H1 (cell line): Measurements from ENCODE around the gene TMEM179B. TPM values are rescaled to one million over a fixed set of nuclear protein-coding genes. Genes with fewer than 3 reads are reported as not detected.

ENCODE experiments used
- RAD21 ChIP-seq, 2 experiments: IDR thresholded peaks in 1 of 2; conservative IDR thresholded peaks in 1 of 2; 2 replicates each; pipeline ENCODE4 v1.6.1; 2011; ENCODE audit warnings: low read depth in 2 of 2, low read length in 2 of 2, improper control_type of control experiment in 1 of 2, inconsistent platforms in 1 of 2, mild to moderate bottlenecking in 1 of 2, moderate library complexity in 1 of 2
- polyA plus RNA-seq, 7 experiments: library from polyadenylated mRNA; depleted of rRNA in 3 of 7; stranded (reverse) in 5 of 7; unstranded in 2 of 7; fragments of >200 nt in 5 of 7; fragments of 200-250 nt in 2 of 7; gene quantifications; 1 replicate in 5 of 7; 2 replicates in 1 of 7; 4 replicates in 1 of 7; pipeline versions ENCODE4 v1.2.1 to v1.2.3, GENCODE V29; 2011 to 2013; ENCODE audit warnings: missing spikeins in 2 of 7, mixed read lengths in 2 of 7
- total RNA-seq: library from RNA; stranded (reverse); fragmentation: NEBNext Ultra II Directional; extraction: Animal tissue kit (Norgen Biotek cat#: 25700); gene quantifications from 2 replicates; pipeline ENCODE4 v1.2.1, GENCODE V29; 2021
- TF ChIP-seq, protein P1 (sequence below): fragments of 300-600 bp; sonication (generic); IDR thresholded peaks from 2 replicates; pipeline ENCODE4 v1.7.1; 2012; ENCODE audit warnings: low read length, moderate library complexity, mild to moderate bottlenecking, inconsistent platforms; ENCODE audit not compliant: insufficient replicate concordance

TMEM179B gene
- total and polyA plus RNA-seq, 2 of the 8 experiments (the other 6 are each of a cell fraction or from before 2014, with no cell fraction given), result 18.6 to 62.2 TPM

DNA sequence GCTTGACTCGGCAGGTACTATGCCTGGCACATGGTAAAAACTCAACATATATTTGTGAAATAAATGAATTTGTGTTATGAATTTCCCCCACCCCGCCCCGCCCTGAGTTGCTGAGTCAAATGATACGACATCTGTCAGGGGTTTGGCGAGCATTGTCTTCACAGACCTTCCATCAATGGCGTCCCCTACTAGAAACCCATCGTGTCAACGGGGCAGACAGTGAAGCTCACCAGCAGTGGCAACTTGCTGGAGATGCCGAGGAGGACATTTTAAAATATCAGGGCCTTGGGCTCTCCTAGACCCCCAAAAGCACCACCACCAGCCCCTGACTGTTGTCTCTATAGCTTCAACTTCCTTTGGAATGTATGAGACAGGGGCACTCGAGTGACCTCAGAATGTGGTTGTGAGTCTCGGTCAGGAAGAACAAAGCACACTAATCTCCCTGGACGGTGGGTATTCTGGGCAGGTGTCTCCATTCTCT lies 18.8 kb downstream of the TMEM179B start (continued):
- TF ChIP-seq, protein P1, sequence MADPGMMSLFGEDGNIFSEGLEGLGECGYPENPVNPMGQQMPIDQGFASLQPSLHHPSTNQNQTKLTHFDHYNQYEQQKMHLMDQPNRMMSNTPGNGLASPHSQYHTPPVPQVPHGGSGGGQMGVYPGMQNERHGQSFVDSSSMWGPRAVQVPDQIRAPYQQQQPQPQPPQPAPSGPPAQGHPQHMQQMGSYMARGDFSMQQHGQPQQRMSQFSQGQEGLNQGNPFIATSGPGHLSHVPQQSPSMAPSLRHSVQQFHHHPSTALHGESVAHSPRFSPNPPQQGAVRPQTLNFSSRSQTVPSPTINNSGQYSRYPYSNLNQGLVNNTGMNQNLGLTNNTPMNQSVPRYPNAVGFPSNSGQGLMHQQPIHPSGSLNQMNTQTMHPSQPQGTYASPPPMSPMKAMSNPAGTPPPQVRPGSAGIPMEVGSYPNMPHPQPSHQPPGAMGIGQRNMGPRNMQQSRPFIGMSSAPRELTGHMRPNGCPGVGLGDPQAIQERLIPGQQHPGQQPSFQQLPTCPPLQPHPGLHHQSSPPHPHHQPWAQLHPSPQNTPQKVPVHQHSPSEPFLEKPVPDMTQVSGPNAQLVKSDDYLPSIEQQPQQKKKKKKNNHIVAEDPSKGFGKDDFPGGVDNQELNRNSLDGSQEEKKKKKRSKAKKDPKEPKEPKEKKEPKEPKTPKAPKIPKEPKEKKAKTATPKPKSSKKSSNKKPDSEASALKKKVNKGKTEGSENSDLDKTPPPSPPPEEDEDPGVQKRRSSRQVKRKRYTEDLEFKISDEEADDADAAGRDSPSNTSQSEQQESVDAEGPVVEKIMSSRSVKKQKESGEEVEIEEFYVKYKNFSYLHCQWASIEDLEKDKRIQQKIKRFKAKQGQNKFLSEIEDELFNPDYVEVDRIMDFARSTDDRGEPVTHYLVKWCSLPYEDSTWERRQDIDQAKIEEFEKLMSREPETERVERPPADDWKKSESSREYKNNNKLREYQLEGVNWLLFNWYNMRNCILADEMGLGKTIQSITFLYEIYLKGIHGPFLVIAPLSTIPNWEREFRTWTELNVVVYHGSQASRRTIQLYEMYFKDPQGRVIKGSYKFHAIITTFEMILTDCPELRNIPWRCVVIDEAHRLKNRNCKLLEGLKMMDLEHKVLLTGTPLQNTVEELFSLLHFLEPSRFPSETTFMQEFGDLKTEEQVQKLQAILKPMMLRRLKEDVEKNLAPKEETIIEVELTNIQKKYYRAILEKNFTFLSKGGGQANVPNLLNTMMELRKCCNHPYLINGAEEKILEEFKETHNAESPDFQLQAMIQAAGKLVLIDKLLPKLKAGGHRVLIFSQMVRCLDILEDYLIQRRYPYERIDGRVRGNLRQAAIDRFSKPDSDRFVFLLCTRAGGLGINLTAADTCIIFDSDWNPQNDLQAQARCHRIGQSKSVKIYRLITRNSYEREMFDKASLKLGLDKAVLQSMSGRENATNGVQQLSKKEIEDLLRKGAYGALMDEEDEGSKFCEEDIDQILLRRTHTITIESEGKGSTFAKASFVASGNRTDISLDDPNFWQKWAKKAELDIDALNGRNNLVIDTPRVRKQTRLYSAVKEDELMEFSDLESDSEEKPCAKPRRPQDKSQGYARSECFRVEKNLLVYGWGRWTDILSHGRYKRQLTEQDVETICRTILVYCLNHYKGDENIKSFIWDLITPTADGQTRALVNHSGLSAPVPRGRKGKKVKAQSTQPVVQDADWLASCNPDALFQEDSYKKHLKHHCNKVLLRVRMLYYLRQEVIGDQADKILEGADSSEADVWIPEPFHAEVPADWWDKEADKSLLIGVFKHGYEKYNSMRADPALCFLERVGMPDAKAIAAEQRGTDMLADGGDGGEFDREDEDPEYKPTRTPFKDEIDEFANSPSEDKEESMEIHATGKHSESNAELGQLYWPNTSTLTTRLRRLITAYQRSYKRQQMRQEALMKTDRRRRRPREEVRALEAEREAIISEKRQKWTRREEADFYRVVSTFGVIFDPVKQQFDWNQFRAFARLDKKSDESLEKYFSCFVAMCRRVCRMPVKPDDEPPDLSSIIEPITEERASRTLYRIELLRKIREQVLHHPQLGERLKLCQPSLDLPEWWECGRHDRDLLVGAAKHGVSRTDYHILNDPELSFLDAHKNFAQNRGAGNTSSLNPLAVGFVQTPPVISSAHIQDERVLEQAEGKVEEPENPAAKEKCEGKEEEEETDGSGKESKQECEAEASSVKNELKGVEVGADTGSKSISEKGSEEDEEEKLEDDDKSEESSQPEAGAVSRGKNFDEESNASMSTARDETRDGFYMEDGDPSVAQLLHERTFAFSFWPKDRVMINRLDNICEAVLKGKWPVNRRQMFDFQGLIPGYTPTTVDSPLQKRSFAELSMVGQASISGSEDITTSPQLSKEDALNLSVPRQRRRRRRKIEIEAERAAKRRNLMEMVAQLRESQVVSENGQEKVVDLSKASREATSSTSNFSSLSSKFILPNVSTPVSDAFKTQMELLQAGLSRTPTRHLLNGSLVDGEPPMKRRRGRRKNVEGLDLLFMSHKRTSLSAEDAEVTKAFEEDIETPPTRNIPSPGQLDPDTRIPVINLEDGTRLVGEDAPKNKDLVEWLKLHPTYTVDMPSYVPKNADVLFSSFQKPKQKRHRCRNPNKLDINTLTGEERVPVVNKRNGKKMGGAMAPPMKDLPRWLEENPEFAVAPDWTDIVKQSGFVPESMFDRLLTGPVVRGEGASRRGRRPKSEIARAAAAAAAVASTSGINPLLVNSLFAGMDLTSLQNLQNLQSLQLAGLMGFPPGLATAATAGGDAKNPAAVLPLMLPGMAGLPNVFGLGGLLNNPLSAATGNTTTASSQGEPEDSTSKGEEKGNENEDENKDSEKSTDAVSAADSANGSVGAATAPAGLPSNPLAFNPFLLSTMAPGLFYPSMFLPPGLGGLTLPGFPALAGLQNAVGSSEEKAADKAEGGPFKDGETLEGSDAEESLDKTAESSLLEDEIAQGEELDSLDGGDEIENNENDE, result no peak
- TF ChIP-seq RAD21 (IDR thresholded peaks at IDR 0.05 in 1 of 2, conservative IDR thresholded peaks at IDR 0.05 in 1 of 2; ENCODE audit: low read depth in 2 of 2, low read length in 2 of 2), result no peak
- TF ChIP-seq, all 59 proteins: peak for 0
